Measurements from ENCODE around the gene DHCR7.

DHCR7 gene

GRCh38 chr11:71414645-71415044 lies 33.5 kb downstream of the DHCR7 start:
- H3K4me3 ChIP-seq: no peak overlapping the region
- no peak for TF ChIP-seq CTCF (IDR thresholded peaks at IDR 0.05)
- no peak overlapping the region for H3K27ac ChIP-seq

GRCh38 chr11:71410363-71410966 lies 37.7 kb downstream of the DHCR7 start:
- Histone ChIP-seq H3K4me3 (no peak overlapping the region), H3K27ac (no peak overlapping the region)
- TF ChIP-seq CTCF (IDR thresholded peaks at IDR 0.05): no peak
- no peak for DNase-seq (ENCODE audit: low spot score)

More at GRCh38 chr11:71414645-71415044, 33.5 kb downstream of the DHCR7 start:
- DNase-seq (ENCODE audit: low spot score): no peak

- no peak for DNase-seq (ENCODE audit: low spot score)
- H3K4me3 ChIP-seq: no peak overlapping the region
- no peak overlapping the region for H3K27ac ChIP-seq
- TF ChIP-seq CTCF (IDR thresholded peaks at IDR 0.05): no peak
Measured at GRCh38 chr11:71408826-71409225, 39.4 kb downstream of the DHCR7 start.

- no peak overlapping the region for H3K4me3 ChIP-seq
- DNase-seq (ENCODE audit: low spot score): no peak
Measured at GRCh38 chr11:71407356-71407755, 40.8 kb downstream of the DHCR7 start.

GRCh38 chr11:71406681-71407080 lies 41.5 kb downstream of the DHCR7 start:
- no peak overlapping the region for H3K4me3 ChIP-seq
- no peak overlapping the region for H3K27ac ChIP-seq
- no peak for TF ChIP-seq CTCF (IDR thresholded peaks at IDR 0.05)
- DNase-seq (ENCODE audit: low spot score): no peak

More at GRCh38 chr11:71407356-71407755, 40.8 kb downstream of the DHCR7 start:
- TF ChIP-seq CTCF (IDR thresholded peaks at IDR 0.05): no peak
- no peak overlapping the region for H3K27ac ChIP-seq

- H3K4me3 ChIP-seq: no peak overlapping the region
- no peak overlapping the region for H3K27ac ChIP-seq
- TF ChIP-seq CTCF (IDR thresholded peaks at IDR 0.05): no peak
- no peak for DNase-seq (ENCODE audit: low spot score)
Measured at GRCh38 chr11:71404209-71404608, 44.0 kb downstream of the DHCR7 start.

GRCh38 chr11:71402878-71403277 lies 45.3 kb downstream of the DHCR7 start:
- Histone ChIP-seq H3K27ac (no peak overlapping the region), H3K4me3 (no peak overlapping the region)
- TF ChIP-seq CTCF (IDR thresholded peaks at IDR 0.05): no peak
- DNase-seq (ENCODE audit: low spot score): no peak
